SK-N-SH (cell line): ENCODE measurements around the gene EHBP1L1.

Source experiments
- CTCF ChIP-seq: fragments of 200-600 bp; sonication (generic); IDR thresholded peaks from 2 replicates; pipeline ENCODE4 v1.6.1; 2017; ENCODE audit warnings: antibody characterized with exemption, mild to moderate bottlenecking, moderate library complexity
- EP300 ChIP-seq, 2 experiments: IDR thresholded peaks; 2 replicates each; pipeline versions ENCODE4 v1.4.0 to v1.6.1; 2012; ENCODE audit warnings: borderline replicate concordance in 1 of 2, low read depth in 1 of 2, low read length in 1 of 2
- GABPA ChIP-seq: IDR thresholded peaks from 2 replicates; pipeline ENCODE4 v1.4.0; 2012; ENCODE audit warnings: low read depth, mild to moderate bottlenecking
- JUND ChIP-seq: IDR thresholded peaks from 2 replicates; pipeline ENCODE4 v1.4.0; 2012
- MXI1 ChIP-seq: IDR thresholded peaks from 2 replicates; pipeline ENCODE4 v1.6.1; 2012; ENCODE audit warnings: mild to moderate bottlenecking, low read depth, low read length, improper control_type of control experiment
- PBX3 ChIP-seq: IDR thresholded peaks from 2 replicates; pipeline ENCODE4; 2012
- POLR2AphosphoS5 ChIP-seq: IDR thresholded peaks from 2 replicates; pipeline ENCODE4 v1.6.1; 2012; ENCODE audit warnings: low read depth, low read length
- RAD21 ChIP-seq: IDR thresholded peaks from 2 replicates; pipeline ENCODE4 v1.6.1; 2012; ENCODE audit warnings: mild to moderate bottlenecking, low read length
- REST ChIP-seq: IDR thresholded peaks from 2 replicates; pipeline ENCODE4 v1.6.1; 2012; ENCODE audit warnings: mild to moderate bottlenecking, low read depth, low read length, moderate library complexity
- RFX5 ChIP-seq: IDR thresholded peaks from 2 replicates; pipeline ENCODE4 v1.6.1; 2012; ENCODE audit warnings: mild to moderate bottlenecking, improper control_type of control experiment, low read length

GRCh38 chr11:65618763-65619162, 42.9 kb downstream of the EHBP1L1 start:
- no peak for TF ChIP-seq MXI1
- TF ChIP-seq PBX3, result no peak
- no peak for TF ChIP-seq CTCF
- no peak for TF ChIP-seq GABPA
- TF ChIP-seq POLR2AphosphoS5, result no peak
- TF ChIP-seq REST, result no peak
- no peak for TF ChIP-seq EP300 (IDR thresholded peaks at IDR 0.05; ENCODE audit: borderline replicate concordance in 1 of 2, low read depth in 1 of 2, low read length in 1 of 2)
- TF ChIP-seq JUND, result no peak
- no peak for TF ChIP-seq RFX5
- TF ChIP-seq RAD21, result no peak
